Activated CD4-positive, alpha-beta T cell treated with anti-CD3 and anti-CD28 coated beads, Interleukin-2, amount 50 U/mL, for 16 hours (primary cell): ENCODE results near the gene SLC12A7.
"Not testable (repeated sequence)": the region's sequence is repeated elsewhere in the genome, so short reads cannot be mapped to it uniquely, and the experiment has no call there.

Experiments
- DNase-seq: peaks from one replicate; pipeline ENCODE4 v3.0.0-alpha.2; 2020

SLC12A7 gene

GRCh38 chr5:1031306-1031959 lies 80.4 kb downstream of the SLC12A7 start:
- no peak for DNase-seq

DNA sequence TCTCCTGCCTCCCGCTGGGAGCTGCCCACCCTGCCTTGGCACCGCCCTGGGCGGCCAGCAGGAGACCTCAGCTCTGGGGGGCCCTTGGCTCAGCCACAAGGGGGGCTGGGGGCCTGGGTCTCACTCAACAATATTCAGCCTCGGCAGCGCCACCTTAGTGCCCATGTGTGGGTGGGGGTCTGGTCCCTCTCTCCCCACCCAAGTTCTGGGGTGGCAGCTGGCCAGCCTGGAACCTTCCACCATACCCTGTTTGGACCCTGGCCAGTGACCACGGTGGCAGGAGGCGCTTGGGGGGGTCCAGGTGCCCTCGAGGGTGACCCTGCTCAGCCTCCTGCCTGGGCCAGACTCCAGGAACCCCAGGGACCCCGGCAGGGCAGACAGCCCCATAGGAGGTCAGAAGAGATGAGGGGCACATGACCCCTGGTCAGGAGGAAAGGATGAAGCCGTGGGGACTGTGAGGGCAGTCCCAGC lies 81.0 kb downstream of the SLC12A7 start:
- DNase-seq: no peak

GRCh38 chr5:1029945-1030625 lies 81.8 kb downstream of the SLC12A7 start:
- no peak for DNase-seq

DNA sequence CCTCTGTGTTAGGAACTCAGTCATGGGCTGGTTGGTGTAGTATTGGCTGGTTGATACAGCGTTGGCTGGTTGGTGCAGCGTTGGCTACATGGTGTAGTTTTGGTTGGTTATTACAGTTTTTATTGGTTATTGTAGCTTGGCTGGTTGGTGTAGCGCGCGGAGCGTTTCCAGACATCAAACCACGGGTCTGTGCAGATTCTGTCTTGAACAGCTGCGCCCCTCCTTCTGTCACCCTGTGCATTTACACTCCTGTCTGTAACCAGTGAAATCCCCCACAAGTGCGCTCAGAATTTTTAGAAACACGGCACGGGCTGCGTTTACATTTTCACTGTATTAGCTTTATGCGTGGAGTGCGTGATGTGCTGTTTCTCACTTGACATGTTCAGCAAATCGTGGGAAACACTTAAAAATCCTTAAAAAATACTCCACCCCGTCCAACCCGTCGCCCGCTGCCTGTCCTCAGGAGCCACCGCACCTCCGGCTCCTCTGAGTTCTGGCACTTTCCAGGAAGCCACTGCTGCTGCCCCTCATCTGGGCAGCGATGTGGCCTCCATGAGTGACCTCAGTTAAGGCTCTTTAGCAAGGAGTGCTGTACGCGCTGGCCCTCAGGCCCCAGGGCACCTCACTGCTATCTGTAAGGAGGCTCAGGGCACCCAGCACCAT lies 82.5 kb downstream of the SLC12A7 start:
- no peak for DNase-seq

GRCh38 chr5:1028481-1029281 lies 83.2 kb downstream of the SLC12A7 start:
- no peak for DNase-seq

DNA sequence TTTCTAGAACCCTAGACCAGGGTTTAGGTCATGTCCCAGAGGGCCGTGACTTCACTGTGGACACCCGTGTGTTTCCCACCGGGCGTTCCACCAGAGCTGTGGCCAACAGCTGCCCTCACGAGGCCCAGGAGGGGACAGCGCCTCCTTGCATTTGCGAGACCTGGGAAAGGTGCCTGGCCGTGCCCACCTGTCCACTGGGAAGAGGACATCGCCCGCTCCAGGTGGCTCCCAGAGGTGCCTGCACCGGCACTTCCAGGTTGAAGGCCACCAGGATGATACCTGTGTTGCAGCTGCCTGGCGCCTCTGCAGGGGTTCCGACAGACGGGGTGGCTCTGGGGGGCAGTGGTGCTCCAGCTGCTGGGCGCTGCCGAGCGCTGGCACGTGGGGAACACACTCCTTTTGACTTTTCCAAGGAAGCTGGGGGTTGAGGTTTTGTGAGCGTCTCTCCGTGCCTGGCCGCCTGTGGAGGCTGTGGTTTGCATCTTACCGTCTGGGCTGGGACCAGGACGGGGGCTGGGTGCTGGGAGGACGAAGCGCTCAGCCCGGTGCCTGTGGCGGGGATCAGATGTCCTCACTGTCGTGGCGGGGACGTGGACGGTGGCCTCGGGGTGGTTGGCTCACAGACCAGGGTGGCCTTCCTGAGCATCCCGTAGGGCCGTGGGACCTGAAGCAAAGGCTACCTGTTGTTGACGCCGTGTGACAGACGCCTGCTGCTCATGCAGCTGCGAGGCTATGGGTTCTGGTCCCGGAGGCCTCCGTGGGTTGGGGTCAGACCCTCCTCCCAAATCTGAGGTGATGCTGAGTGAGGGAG lies 84.0 kb downstream of the SLC12A7 start:
- no peak for DNase-seq

- no peak for DNase-seq
These were observed 84.9 kb downstream of the SLC12A7 start for GRCh38 chr5:1026700-1027621.

DNA sequence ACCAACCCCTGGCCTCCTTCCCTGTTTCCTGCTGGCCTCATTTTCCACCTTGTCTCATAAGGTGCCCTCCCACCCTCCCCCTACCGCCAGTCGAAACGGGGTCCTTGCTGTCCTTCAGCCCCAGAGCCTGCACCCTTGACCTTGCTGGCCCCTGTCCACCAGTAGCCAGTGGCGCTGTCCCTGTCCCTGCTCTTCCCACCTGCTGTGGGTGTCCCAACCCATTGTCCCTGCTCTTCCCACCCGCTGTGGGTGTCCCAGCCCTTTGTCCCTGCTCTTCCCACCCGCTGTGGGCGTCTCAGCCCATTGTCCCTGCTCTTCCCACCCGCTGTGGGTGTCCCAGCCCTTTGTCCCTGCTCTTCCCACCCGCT lies 89.9 kb downstream of the SLC12A7 start:
- not testable (repeated sequence) for DNase-seq

- no peak for DNase-seq
These were observed 90.5 kb downstream of the SLC12A7 start for GRCh38 chr5:1021136-1021968.

GRCh38 chr5:1020452-1020961 lies 91.4 kb downstream of the SLC12A7 start:
- no peak for DNase-seq

DNA sequence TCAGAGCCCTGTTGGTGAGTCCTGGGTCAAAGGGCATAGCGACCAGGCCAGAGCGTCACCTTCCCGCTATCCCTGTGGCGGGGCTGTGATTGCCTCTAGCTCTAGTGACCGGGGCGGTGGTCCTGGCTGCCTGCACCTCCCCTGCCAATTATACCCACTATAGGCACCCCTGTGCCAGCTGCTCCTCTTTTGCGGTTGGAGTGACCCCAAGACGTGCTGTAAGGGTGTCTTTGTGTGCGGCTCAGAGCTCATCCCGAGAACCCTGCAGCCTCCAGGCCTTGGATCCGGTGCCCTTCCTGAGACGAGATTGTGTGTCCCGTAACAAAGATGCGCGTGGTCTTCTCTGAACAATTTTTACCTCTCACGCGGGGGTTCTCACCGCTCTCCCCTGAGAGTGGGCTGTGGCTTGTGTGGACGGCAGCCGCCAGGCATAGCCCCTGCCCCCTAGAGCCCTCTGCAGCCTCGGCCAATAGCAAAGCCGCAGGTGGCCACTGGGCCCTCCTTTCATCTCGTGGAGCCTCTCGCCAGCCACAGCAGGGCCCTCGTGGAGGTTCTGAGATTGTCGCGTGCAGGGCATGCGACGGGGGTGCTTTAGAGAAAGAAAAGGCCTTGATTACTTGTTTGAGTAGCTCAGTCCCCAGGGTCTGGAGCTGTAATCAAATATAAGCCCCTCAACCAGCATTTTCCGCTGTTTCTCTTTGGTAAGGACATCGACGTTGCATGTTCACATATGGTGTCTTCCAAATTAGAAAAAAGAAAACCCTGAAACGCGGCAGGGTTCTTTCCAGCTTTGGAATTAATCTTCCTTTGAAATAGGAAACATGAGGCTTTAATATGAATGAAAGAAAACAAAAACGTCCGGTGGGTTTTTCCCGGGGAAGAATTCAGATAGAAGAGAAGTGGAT lies 92.6 kb downstream of the SLC12A7 start:
- no peak for DNase-seq

- DNase-seq: no peak
These were observed 93.3 kb downstream of the SLC12A7 start for GRCh38 chr5:1018596-1018995.

DNA sequence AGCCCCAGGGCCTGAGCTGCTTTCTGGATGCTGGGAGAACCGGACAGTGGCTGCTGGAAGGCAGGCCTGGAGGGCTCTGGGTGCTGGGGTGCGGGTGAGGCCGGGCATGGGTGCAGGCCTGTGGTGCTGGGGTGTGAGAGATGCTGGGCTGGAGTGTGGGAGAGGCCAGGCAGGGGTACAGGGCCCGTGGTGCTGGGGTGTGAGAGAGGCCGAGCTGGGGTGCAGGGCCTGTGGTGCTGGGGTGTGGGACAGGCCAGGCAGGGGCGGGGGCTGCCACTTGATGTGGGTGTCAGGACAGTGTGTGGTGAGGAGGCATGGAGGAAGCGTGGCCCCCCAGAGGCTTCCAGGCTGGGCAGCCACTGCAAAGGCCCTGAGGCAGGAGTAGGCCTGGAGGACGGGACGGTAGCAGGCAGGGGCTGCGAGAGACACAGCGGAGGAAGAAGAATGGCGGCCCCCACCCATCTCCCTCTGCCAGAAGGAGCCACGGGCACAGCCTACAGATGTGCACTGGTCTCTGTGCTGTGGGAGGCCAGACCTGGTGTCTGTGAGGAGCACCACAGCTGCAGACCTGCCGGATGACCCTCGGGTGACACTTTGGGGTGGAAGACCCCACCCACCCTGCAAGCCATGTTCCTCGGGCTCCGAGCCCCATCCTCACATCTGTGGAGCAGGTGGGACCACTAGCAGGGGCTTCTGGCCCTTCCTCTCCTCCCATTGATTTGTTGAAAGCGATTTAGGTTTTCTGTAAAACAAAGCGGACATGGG lies 94.0 kb downstream of the SLC12A7 start:
- no peak for DNase-seq

- DNase-seq: no peak
These were observed 94.8 kb downstream of the SLC12A7 start for GRCh38 chr5:1017056-1017455.

- no peak for DNase-seq
These were observed 95.4 kb downstream of the SLC12A7 start for GRCh38 chr5:1016476-1016875.

GRCh38 chr5:1016036-1016435 lies 95.8 kb downstream of the SLC12A7 start:
- DNase-seq: no peak

DNA sequence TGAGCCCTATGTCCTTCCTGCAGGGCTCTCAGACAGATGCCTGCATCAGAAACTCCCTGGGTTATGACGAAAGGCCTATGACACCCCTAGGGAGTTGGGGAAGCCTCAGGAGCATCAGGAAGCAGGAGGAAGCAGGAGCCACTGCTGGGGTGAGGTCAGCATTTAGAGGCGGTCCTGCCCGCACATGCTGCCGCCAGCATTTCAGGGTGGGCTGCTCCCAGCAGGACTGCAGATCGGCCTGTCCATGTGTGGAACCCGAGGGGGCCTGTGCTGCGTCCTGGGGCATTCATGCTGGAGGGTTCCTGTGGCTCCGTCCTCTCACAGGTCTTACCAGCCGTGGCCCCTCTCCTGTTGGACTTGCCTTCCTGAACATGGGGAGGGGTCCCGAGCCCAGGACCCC lies 96.4 kb downstream of the SLC12A7 start:
- no peak for DNase-seq

DNA sequence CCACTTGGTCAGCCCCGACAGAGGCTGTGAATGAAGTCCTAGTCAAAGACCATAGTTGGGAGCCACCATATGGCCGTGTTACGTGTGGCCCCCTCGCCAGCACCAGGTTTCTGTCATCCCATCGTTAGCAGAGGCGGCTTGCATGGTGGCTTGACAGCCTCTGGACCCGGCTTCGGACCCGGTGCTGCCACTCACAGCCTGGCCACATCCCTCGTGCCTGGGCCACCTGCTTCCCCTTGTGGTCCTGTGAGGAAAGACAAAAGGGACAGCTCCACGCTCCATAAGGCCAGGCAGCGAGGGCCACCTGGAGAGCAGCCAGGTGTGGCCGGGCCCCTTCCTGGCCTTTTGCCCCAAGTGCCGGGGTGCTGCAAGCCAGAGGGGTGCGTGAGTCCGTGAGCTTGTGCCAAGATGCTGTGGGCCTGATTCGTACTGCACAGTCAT lies 97.1 kb downstream of the SLC12A7 start:
- no peak for DNase-seq
